A673 (cell line): ENCODE data around the gene SCAP.

ENCODE experiments used
- EZH2 ChIP-seq: fragments of 200-600 bp; sonication (generic); IDR thresholded peaks from 2 replicates; pipeline ENCODE4 v1.6.1; 2017; ENCODE audit warnings: borderline replicate concordance, low read depth, mild to moderate bottlenecking, mixed read lengths, antibody characterized with exemption, low read length; ENCODE audit not compliant: poor library complexity, severe bottlenecking
- TF ChIP-seq, protein P1 (sequence below): fragments of 300-800, 200-600 bp; sonication (generic); conservative IDR thresholded peaks from 2 replicates; pipeline ENCODE4 v1.5.1; 2017; ENCODE audit warnings: low read depth, mild to moderate bottlenecking, antibody characterized with exemption, low read length, moderate library complexity, mixed read lengths

DNA sequence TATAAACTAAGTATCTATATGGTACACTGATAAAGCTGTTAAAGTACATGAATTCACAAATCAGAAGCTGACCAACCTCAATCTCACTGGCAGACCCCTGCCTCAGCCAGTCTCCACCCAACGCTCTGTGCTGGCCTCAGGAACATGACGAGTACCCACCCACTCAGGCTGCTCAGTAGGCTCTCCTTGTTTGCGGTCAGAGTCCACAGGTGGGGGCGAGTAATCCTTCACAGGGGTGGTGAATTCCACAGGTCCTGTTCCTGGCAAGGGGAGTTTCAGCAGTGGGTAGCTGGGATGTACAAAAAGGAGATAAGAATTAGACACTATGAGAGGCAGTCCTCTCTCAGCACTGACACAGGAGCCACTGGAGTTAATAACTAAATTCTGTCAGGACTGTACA lies 40.9 kb downstream of the SCAP start:
- TF ChIP-seq, protein P1, sequence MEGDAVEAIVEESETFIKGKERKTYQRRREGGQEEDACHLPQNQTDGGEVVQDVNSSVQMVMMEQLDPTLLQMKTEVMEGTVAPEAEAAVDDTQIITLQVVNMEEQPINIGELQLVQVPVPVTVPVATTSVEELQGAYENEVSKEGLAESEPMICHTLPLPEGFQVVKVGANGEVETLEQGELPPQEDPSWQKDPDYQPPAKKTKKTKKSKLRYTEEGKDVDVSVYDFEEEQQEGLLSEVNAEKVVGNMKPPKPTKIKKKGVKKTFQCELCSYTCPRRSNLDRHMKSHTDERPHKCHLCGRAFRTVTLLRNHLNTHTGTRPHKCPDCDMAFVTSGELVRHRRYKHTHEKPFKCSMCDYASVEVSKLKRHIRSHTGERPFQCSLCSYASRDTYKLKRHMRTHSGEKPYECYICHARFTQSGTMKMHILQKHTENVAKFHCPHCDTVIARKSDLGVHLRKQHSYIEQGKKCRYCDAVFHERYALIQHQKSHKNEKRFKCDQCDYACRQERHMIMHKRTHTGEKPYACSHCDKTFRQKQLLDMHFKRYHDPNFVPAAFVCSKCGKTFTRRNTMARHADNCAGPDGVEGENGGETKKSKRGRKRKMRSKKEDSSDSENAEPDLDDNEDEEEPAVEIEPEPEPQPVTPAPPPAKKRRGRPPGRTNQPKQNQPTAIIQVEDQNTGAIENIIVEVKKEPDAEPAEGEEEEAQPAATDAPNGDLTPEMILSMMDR: no peak
- TF ChIP-seq EZH2: no peak
